ENCODE results near the gene KDM3B. TPM values are rescaled to one million over a fixed set of nuclear protein-coding genes. Genes with fewer than 3 reads are reported as not detected.

KDM3B gene
- total RNA-seq, 1 experiment from 2014 or later: 89.2 TPM

DNA sequence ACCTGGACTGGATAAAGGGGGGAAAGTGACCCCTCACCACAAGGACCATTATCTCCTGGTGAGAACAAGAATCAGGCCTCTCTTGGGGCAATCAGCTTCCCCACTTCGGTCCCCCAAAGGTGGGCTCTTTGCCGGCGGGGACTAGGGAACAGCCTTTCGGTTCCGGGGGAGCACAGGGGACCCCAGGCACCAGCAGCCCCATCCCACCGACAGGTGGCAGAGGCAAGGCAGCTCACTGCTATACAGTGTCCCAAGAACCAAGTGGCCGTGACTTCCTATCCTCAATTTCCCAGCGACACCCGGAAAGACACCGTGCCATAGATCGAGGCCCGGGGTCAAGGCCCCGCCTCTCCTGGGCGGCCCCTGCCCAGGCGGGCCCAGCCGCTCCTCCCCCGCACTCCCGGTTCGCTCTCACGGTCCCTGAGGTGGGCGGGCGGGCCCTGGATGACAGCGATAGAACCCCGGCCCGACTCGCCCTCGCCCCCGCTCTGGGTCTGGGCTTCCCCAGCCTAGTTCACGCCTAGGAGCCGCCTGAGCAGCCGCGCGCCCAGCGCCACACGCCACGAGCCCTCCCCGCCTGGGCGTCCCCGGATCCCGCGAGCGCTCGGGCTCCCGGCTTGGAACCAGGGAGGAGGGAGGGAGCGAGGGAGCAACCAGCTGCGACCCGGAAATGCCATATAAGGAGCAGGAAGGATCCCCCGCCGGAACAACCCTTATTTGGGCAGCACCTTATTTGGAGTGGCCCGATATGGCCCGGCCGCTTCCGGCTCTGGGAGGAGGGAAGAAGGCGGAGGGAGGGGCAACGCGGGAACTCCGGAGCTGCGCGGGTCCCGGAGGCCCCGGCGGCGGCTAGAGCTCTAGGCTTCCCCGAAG, 112.1 kb downstream of the KDM3B start:
- Histone ChIP-seq H3K23ac (ENCODE audit: insufficient read length, low read depth, low read length) (no peak overlapping the region), H4K8ac (replicated peaks; ENCODE audit: insufficient read length, low read depth, low read length) (no peak overlapping the region), H2AK5ac (ENCODE audit: insufficient read length, low read length) (no peak overlapping the region), H3K18ac (ENCODE audit: insufficient read length, low read depth, low read length) (peak overlapping the region; percentile 94), H3K9ac (ENCODE audit: extremely low read depth, insufficient read length, low read length) (peak overlapping the region; percentile 56), H3T11ph (ENCODE audit: low read length) (no peak overlapping the region), H2AFZ (ENCODE audit: low read length) (no peak overlapping the region), H2BK5ac (ENCODE audit: insufficient read length, low read length) (no peak overlapping the region), H2BK12ac (ENCODE audit: insufficient read length, low read depth, low read length) (no peak overlapping the region), H3K56ac (ENCODE audit: insufficient read length, low read depth, low read length) (no peak overlapping the region), H3K23me2 (ENCODE audit: insufficient read length, low read depth, low read length, poor library complexity, severe bottlenecking) (peaks cover 23% of the 10 kb centered on the region), H3K4ac (ENCODE audit: low read depth, low read length) (no peak overlapping the region), H4K5ac (ENCODE audit: insufficient read length, low read depth, low read length) (no peak overlapping the region), H2BK20ac (ENCODE audit: low read depth, low read length, poor library complexity, severe bottlenecking) (no peak overlapping the region), H3K79me1 (ENCODE audit: insufficient read depth, low read depth, low read length, poor library complexity, severe bottlenecking) (no peaks in the 10 kb centered on the region), H3K14ac (ENCODE audit: insufficient read depth, low read length) (peak overlapping the region; percentile 87; the same call in 1 of the 2 replicates), H2BK15ac (ENCODE audit: low read depth, low read length) (no peak overlapping the region), H3K79me2 (ENCODE audit: insufficient read depth, low read length) (no peaks in the 10 kb centered on the region), H3K4me1 (ENCODE audit: insufficient read depth, low read length) (no peaks in the 10 kb centered on the region), H3K4me2 (ENCODE audit: insufficient read depth, insufficient read length, low read length) (peak overlapping the region; percentile 67), H3K27ac (ENCODE audit: insufficient read length, low read depth, low read length) (no peak overlapping the region), H2BK120ac (ENCODE audit: low read depth, low read length, poor library complexity, severe bottlenecking) (no peak overlapping the region), H4K20me1 (ENCODE audit: control insufficient read depth, insufficient read depth, insufficient read length) (no peaks in the 10 kb centered on the region), H3K9me3 (ENCODE audit: control insufficient read depth, low read depth, low read length) (no peaks in the 10 kb centered on the region), H4K91ac (ENCODE audit: insufficient read length, low read depth, low read length) (no peak overlapping the region), H3K27me3 (ENCODE audit: insufficient read depth, low read length) (no peaks in the 10 kb centered on the region; the same call in 1 of the 2 replicates)
- DNase-seq: peak; percentile 98
- Mint-ChIP-seq H3K4me3 (peak overlapping the region; percentile 86), H3K27me3 (ENCODE audit: low read depth) (peaks cover 19% of the 10 kb centered on the region), H3K36me3 (ENCODE audit: insufficient read depth in 1 of 3, low read depth in 3 of 3) (peaks cover 18 to 28% (median 26%) of the 10 kb centered on the region in 3 experiments), H3K27ac (peak overlapping the region; percentile 32 to 92 (median 83); a peak in 4 of 7 replicates), H3K4me1 (peaks cover 27 to 31% of the 10 kb centered on the region in 2 experiments), H3K9me3 (peaks cover 0 to 11% of the 10 kb centered on the region in 2 experiments; a peak in 2 of 5 replicates)
- TF ChIP-seq, protein P1, sequence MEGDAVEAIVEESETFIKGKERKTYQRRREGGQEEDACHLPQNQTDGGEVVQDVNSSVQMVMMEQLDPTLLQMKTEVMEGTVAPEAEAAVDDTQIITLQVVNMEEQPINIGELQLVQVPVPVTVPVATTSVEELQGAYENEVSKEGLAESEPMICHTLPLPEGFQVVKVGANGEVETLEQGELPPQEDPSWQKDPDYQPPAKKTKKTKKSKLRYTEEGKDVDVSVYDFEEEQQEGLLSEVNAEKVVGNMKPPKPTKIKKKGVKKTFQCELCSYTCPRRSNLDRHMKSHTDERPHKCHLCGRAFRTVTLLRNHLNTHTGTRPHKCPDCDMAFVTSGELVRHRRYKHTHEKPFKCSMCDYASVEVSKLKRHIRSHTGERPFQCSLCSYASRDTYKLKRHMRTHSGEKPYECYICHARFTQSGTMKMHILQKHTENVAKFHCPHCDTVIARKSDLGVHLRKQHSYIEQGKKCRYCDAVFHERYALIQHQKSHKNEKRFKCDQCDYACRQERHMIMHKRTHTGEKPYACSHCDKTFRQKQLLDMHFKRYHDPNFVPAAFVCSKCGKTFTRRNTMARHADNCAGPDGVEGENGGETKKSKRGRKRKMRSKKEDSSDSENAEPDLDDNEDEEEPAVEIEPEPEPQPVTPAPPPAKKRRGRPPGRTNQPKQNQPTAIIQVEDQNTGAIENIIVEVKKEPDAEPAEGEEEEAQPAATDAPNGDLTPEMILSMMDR (conservative IDR thresholded peaks at IDR 0.05): peak; percentile 48; the same call in 2 of the 3 replicates
- no CpG with 5 or more reads among the region's 64 CpGs for WGBS (ENCODE audit: extremely low coverage, insufficient read length, low lambda C conversion rate)
